Epithelial cell of proximal tubule (primary cell): ENCODE measurements around the gene WDFY4. TPM values are rescaled to one million over a fixed set of nuclear protein-coding genes. Genes with fewer than 3 reads are reported as not detected.

Experiments used
- DNase-seq: peaks from one replicate; pipeline ENCODE4 v3.0.0-alpha.2; 2011; ENCODE audit warnings: low read depth
- H3K4me3 ChIP-seq: 2 replicates; pipeline ENCODE4 v1.5.1; 2011; ENCODE audit warnings: low read depth, mild to moderate bottlenecking, low read length
- CTCF ChIP-seq: conservative IDR thresholded peaks from 2 replicates; pipeline ENCODE4 v1.5.1; 2012; ENCODE audit warnings: low read depth, mild to moderate bottlenecking, low read length
- total RNA-seq: library from RNA; depleted of rRNA; stranded (reverse); fragments of >200 nt; gene quantifications from 2 replicates; pipeline ENCODE4 v1.2.3, GENCODE V29; 2015

The WDFY4 gene
- total RNA-seq, 1 donor from 2014 or later: not detected

- H3K4me3 ChIP-seq: peak overlapping the region; percentile 66
- TF ChIP-seq CTCF: no peak
- DNase-seq: no peak
These were observed 27.8 kb upstream of the WDFY4 start for GRCh38 chr10:48656914-48657305.

GRCh38 chr10:48657416-48657815, 27.3 kb upstream of the WDFY4 start:
- H3K4me3 ChIP-seq: no peak overlapping the region
- DNase-seq: no peak
- TF ChIP-seq CTCF: no peak

- TF ChIP-seq CTCF: peak; percentile 93
- no peak overlapping the region for H3K4me3 ChIP-seq
- no peak for DNase-seq
These were observed 26.3 kb upstream of the WDFY4 start for GRCh38 chr10:48658243-48658974.

- DNase-seq: no peak
- no peak overlapping the region for H3K4me3 ChIP-seq
- no peak for TF ChIP-seq CTCF
These were observed 25.8 kb upstream of the WDFY4 start for GRCh38 chr10:48658975-48659269.

GRCh38 chr10:48659790-48660189, 24.9 kb upstream of the WDFY4 start:
- no peak overlapping the region for H3K4me3 ChIP-seq
- TF ChIP-seq CTCF: peak; percentile 48
- no peak for DNase-seq

- TF ChIP-seq CTCF: no peak
- H3K4me3 ChIP-seq: no peak overlapping the region
- DNase-seq: no peak
These were observed 23.2 kb upstream of the WDFY4 start for GRCh38 chr10:48661441-48661840.

GRCh38 chr10:48667960-48668590, 16.6 kb upstream of the WDFY4 start:
- TF ChIP-seq CTCF: no peak
- DNase-seq: no peak
- no peak overlapping the region for H3K4me3 ChIP-seq
